Ascending aorta (tissue), 2 donors: Measurements from ENCODE around the gene DGKQ. TPM values are rescaled to one million over a fixed set of nuclear protein-coding genes. Genes with fewer than 3 reads are reported as not detected.

Source experiments
- DNase-seq, 2 donors: peaks; one replicate each; pipeline ENCODE4 v3.0.0-alpha.2; 2019; ENCODE audit warnings: low spot score in 2 of 2
- H3K27ac ChIP-seq, 2 donors: fragments of 200-600 bp; sonication (generic); one replicate each; pipeline ENCODE4 v1.5.1; 2016 to 2017; ENCODE audit warnings: mild to moderate bottlenecking in 1 of 2
- H3K27me3 ChIP-seq: fragments of 200-600 bp; sonication (generic); one replicate; pipeline ENCODE4 v1.5.1; 2017
- H3K36me3 ChIP-seq, 2 donors: fragments of 200-600 bp; sonication (generic); one replicate each; pipeline ENCODE4 v1.5.1; 2016
- H3K4me1 ChIP-seq, 2 donors: fragments of 200-600 bp; sonication (generic); one replicate each; pipeline ENCODE4 v1.5.1; 2016 to 2017; ENCODE audit warnings: mild to moderate bottlenecking in 1 of 2
- H3K4me3 ChIP-seq, 2 donors: fragments of 200-600 bp; sonication (generic); one replicate each; pipeline ENCODE4 v1.5.1; 2016 to 2017; ENCODE audit warnings: mild to moderate bottlenecking in 1 of 2
- H3K9me3 ChIP-seq, 2 donors: fragments of 200-600 bp; sonication (generic); one replicate each; pipeline ENCODE4 v1.5.1; 2016
- CTCF ChIP-seq, 3 experiments: fragments of 200-600 bp in 2 of 3; fragments of 450-650 bp in 1 of 3; sonication (generic) in 2 of 3; IDR thresholded peaks; one replicate each; pipeline ENCODE4 v1.5.1; 2016 to 2019; ENCODE audit warnings: antibody characterized with exemption in 3 of 3, mild to moderate bottlenecking in 1 of 3, moderate library complexity in 1 of 3
- intact Hi-C: fragments of 100-400 bp; cut with DNase I; formaldehyde crosslinking; loops from one replicate; pipeline ENCODE4 v1.15.1; 2023
- total RNA-seq: library from RNA; depleted of rRNA; stranded (reverse); fragments of >200 nt; gene quantifications from one replicate; pipeline ENCODE4 v1.1.0, GENCODE V29; 2016

Gene DGKQ
- total RNA-seq, 1 donor from 2014 or later = 20.1 TPM

GRCh38 chr4:993111-994029 is 20.0 kb upstream of the DGKQ start, which contains the start of gene SLC26A1:
Gene SLC26A1 (minus strand): TSS chr4:993404. CDS start chr4:991703, 1,701 bp downstream.
- Histone ChIP-seq H3K36me3 (peaks cover 11 to 19% of the 10 kb centered on the region in 2 donors), H3K4me3 (no peak within 1 kb of the TSS), H3K27ac (no peak within 1 kb of the TSS), H3K9me3 (no peaks in the 10 kb centered on the region), H3K4me1 (peaks cover 0 to 3% of the 10 kb centered on the region in 2 donors), H3K27me3 (peaks cover 12% of the 10 kb centered on the region)
- no peak for DNase-seq
- intact Hi-C loops = no loop called here
- TF ChIP-seq CTCF (IDR thresholded peaks at IDR 0.05) = no peak

GRCh38 chr4:992297-993110 is 19.1 kb upstream of the DGKQ start:
- no peak overlapping the region for H3K27ac ChIP-seq
- intact Hi-C loops = no loop called here
- H3K27me3 ChIP-seq = peaks cover 7% of the 10 kb centered on the region
- no peak for DNase-seq
- no peaks in the 10 kb centered on the region for H3K9me3 ChIP-seq
- peaks cover 11 to 19% of the 10 kb centered on the region in 2 donors for H3K36me3 ChIP-seq
- H3K4me1 ChIP-seq = peaks cover 4 to 8% of the 10 kb centered on the region in 2 donors
- H3K4me3 ChIP-seq = no peak overlapping the region
- no peak for TF ChIP-seq CTCF (IDR thresholded peaks at IDR 0.05)

- peaks cover 11 to 19% of the 10 kb centered on the region in 2 donors for H3K36me3 ChIP-seq
- TF ChIP-seq CTCF (IDR thresholded peaks at IDR 0.05) = no peak
- intact Hi-C loops = no loop called here
- H3K4me3 ChIP-seq = no peak overlapping the region
- no peak overlapping the region for H3K27ac ChIP-seq
- no peak for DNase-seq
- no peaks in the 10 kb centered on the region for H3K9me3 ChIP-seq
- H3K27me3 ChIP-seq = peaks cover 2% of the 10 kb centered on the region
- H3K4me1 ChIP-seq = peaks cover 4 to 6% of the 10 kb centered on the region in 2 donors
These were observed 18.3 kb upstream of the DGKQ start for GRCh38 chr4:991451-992296.

GRCh38 chr4:990746-991367 is 17.5 kb upstream of the DGKQ start:
- no peak for TF ChIP-seq CTCF (IDR thresholded peaks at IDR 0.05)
- H3K27me3 ChIP-seq = no peaks in the 10 kb centered on the region
- no peak overlapping the region for H3K27ac ChIP-seq
- H3K4me1 ChIP-seq = peaks cover 4 to 13% of the 10 kb centered on the region in 2 donors
- intact Hi-C loops = no loop called here
- peaks cover 11 to 19% of the 10 kb centered on the region in 2 donors for H3K36me3 ChIP-seq
- DNase-seq = no peak
- no peak overlapping the region for H3K4me3 ChIP-seq
- H3K9me3 ChIP-seq = no peaks in the 10 kb centered on the region
